GM21723 (cell line): ENCODE data around the gene RSPH10B.
"Not testable (repeated sequence)": the region's sequence is repeated elsewhere in the genome, so short reads cannot be mapped to it uniquely, and the experiment has no call there.

Experiments used
- ATAC-seq: cut with Tn5 transposase; IDR thresholded peaks from one replicate; pipeline ENCODE4 v1.9.1; 2021; ENCODE audit warnings: mild to moderate bottlenecking, moderate library complexity; ENCODE audit not compliant: unreplicated experiment

The RSPH10B gene

DNA sequence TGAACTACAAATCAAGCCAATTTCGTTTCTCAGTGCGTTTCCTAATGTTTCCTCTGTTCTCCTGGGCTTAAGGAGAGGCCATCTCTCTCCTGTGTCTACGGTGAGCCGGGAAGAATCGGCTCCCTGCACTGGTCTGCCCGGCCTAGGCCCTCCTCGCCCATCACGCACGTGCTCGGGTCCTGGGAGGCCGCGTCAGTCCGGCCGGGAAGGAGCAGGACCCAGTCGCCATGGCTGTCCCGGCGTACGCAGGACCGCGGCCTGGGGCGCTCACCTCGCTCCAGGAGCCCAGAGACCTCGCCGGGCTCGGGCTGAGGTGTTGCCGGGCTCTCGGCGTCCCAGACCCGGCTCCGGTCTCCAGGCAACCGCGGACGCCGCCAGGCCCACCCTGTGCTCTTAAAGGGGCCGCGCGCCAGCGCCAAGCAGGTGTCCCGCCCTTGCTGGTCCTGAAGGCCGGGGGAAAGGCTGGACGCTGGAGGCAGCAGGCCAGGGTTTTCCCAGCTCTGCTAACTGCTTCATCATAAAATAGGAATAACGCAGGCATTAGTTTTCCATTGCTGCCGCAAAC lies at the start of gene RSPH10B:
Gene RSPH10B (minus strand): TSS at position 343 of the 565 bp plus-strand sequence. CDS start 3,573 bp downstream, outside the sequence.
- ATAC-seq = not testable (repeated sequence)

DNA sequence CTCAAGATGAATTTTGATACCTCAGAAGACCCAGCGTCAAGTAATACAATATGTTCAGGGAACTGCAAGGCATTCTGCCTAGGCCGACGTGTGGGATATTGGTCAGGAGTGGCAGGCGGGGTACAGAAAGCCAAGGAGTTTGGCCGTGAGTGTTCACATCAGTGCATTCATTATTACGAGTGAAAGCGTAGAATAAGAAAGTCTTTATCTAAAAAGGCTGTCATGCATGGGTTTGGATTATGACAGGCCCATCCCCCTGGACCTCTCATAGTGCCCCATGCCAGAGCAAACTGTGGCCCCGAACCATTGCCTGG lies 46.1 kb upstream of the RSPH10B start:
- no peak for ATAC-seq

DNA sequence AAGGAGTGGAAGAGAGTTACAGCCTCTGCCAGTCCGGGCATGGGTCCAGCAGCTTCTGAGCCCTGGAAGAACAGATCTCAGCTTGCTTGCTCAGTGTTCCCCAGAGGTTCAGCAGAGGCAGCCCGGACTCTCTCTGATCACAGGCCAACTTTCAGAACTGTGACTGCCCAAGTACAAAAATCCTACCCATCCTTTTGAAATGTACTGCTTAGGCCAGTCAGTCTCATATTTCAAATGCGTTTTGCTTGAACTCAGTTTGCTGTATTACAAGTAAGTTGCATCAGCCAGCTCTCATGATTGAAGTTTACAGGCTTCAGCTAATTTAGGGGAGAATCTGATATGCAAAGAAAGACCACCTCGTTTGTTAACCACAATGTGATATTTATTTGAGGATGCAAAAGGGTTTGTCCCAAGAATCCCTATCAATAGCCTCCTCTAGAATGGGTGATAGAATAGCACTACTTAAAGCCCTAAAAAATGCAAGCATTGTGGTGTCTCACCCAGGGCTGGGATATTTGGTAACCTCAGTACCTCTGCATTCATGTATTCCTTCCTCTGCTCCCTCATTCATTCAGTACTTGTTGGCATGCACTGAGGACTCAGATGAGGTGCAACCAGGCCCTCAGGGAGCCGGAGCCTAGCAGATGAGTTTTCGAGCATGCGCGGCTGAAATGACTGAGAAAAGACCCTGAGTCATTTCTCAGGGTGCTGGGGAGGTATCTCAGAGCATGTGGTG lies 45.6 kb upstream of the RSPH10B start:
- ATAC-seq = peak; percentile 10

DNA sequence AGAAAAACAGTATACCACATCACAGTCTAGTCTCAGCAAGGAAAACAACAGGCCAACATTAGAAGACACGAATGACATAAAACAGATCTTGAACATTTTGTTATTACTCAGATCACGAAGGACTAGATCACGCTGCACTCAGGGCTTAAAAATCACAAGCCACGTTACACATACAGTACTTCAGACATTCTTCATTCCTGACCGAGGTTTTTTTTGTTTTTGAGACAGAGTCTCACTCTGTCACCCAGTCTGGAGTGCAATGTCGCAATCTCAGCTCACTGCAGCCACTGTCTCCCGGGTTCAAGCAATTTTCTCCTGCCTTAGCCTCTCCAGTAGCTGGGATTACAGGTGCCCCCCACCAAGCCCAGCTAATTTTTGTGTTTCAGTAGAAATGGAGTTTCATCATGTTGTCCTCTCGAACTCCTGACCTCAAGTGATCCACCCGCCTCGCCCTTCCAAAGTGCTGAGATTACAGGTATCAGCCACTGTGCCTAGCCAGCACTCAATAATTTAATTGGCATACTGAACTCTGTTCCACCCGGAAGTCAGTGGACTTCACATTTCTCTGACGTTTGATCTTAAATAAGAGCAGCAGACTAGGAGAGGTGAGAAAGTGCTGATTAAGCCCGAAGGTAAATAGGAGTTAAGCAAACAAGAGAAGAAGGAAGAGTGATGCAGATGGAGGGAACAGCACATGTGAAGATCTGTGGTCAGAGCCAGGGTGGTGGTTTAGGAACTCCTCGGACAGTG lies 42.0 kb upstream of the RSPH10B start:
- ATAC-seq = no peak

DNA sequence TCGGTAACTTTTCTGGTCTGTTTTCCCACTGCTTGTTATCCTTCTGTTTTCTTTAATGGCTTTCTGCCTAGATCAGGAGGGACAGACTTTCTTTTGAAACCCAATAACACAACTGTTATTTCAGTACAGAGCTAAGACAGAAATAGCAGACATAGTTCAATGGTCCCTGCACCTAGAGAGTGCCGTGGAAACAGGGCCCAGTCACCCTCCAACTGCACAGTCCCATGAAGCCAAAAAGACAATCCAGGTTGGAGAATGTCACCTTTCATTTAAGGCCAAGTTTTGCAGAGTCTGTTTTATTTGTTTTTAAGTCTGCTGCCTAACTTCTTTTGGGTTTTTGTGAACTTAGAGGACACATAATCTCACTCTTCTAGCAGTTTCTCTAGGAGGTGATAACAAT lies 41.1 kb upstream of the RSPH10B start:
- ATAC-seq = no peak

DNA sequence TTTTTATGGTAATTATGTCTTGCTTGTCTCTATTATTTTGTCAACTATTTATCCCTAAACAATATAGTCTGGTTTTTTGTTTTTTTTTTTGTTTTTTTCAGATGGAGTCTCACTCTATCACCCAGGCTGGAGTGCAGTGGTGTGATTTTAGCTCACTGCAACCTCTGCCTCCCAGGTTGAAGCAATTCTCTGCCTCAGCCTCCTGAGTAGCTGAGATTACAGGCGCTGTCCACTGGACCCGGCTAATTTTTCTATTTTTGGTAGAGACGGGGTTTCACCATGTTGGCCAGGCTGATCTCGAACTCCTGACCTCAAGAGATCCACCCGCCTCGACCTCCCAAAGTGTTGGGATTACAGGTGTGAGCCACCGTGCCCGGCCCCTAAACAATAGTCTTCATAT lies 39.9 kb upstream of the RSPH10B start:
- not testable (repeated sequence) for ATAC-seq

DNA sequence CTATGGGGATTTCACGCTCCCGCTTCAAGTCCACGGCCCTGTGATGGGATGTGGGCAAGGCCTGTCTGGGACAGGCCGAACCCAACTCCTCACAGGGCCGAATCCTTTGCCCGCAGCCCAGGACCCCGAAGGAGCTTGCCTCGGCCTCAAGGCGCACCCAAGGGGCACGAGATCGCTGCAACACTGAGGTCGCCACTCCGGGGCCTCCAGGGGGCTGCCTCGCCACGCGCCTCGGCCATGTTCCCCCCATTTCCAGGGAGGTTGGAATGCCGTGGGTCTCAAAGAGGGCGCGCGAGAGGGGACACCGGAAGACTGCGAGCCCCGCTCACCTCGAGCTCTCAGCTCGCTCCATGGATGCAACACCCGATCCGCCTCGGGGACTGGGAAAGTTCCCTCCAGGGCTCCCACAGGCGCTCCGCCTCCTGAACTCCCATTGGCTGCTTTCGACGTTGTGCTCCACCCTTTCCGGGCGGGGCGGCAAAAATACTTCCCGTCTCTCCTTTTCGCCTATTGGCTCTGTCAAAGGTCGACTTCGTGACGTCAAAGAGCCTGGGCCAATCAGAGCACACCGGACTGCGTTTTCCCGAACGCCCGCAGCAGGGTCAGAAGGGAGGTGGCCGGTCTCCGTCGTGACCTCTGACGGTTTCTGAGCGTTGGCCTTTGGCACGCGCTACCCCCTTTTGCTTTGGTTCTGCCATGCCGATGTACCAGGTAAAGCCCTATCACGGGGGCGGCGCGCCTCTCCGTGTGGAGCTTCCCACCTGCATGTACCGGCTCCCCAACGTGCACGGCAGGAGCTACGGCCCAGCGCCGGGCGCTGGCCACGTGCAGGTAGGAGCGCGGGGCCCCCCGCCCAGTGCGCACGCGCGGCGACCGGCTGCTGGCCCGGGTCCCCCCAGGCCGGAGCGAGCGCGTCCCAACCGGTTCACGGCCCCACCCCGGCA lies 38.5 kb upstream of the RSPH10B start, which contains the start of the genes AIMP2 and PMS2:
Gene AIMP2 (plus strand): TSS at position 605 of the 944 bp plus-strand sequence. CDS start 92 bp downstream, at position 697.
Gene PMS2 (minus strand): TSS at position 382 of the 944 bp plus-strand sequence. CDS start 30 bp downstream, at position 352.
- peak; percentile 93 for ATAC-seq

DNA sequence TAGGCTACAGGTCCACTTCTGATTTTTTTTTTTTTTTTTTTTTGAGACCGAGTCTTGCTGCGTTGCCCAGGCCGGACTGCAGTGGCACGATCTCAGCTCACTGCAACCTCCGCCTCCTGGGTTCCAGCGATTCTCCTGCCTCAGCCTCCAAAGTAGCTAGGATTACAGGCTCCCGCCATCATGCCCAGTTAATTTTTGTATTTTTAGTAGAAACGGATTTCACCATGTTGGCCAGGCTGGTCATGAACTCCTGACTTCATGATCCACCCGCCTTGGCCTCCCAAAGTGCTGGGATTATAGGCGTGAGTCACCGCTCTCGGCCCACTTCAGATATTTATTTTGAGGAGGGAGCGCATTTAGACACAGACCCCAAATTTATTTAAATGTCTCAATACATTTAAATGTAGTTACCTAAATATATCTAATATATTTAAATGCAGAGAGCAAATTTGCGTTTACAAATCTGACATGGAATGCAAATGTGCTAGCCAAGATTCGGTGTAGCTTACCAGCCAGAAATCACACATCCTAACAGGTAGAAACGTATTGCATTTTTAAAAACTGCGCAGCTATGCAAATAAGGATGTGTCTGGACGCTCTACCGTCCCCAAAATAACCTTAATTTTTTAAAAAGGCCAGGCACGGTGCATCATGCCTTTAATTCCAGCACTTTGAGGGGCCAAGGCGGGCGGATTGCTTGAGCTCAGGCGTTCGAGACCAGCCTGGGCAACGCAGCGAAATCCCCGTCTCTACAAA lies 37.5 kb upstream of the RSPH10B start:
- not testable (repeated sequence) for ATAC-seq

DNA sequence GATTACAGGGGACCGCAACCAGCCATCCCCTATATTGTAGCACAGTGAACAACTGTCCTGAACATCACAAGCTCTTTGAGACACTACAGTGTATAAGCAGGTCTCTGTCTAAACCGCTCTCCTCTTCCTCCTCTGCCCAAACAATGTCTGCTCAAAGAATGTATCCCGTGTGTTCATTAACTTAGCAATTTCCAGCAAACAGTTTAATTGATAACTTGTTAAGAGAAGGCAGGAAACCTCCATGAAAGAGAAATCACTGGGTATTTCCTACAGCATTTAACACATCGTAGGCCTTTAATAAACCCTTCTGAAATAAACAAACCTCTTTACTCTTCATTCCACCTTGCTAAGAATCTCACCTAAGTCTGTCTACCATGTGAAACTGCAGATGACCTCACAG lies 36.9 kb upstream of the RSPH10B start:
- ATAC-seq = no peak

DNA sequence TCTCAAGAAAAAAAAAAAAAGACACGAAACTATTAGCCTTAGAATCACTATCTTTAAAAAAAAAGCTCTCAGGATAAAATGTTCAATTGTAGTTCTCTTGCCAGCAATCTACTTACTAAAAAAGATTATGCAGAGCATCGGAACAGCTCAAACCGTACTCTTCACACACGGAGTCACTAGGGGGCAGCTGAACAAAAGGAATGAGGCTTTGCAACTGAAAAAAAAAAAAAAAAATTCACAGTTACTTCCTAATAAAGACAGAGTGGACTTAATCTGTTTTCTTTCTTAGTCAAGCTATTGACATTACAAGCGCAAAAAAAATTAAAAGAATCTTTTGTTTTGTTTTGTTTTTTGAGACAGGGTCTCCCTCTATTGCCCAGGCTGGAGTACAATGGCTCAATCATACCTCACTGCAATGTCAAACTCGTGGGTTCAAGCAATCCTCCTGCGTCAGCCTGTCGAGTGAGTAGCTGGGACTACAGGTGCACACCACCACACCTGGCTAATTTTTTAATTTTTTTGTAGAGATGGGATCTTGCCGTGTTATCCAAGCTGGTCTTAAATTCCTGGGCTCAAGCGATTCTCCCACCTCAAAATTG lies 26.8 kb upstream of the RSPH10B start:
- no peak for ATAC-seq

DNA sequence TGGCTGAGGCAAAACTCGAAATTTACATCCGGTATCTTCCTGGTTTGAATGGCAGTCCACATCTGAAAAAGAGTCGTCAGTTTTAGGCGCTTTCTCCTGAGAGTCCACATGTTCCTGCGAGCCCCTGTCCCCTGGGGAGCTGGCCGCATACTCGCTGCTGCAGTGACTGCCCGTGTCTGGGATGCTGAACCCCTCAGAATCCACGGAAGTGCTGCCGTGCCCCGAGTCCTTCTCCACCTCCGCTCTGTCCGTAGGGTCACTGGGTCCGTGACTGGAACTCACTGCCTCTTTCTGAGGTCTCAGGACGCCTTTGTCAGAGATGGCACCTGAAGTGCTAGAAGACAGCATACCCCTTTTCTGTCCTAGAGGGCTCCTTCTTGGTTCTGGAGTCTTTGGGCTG lies 16.6 kb upstream of the RSPH10B start:
- not testable (repeated sequence) for ATAC-seq

DNA sequence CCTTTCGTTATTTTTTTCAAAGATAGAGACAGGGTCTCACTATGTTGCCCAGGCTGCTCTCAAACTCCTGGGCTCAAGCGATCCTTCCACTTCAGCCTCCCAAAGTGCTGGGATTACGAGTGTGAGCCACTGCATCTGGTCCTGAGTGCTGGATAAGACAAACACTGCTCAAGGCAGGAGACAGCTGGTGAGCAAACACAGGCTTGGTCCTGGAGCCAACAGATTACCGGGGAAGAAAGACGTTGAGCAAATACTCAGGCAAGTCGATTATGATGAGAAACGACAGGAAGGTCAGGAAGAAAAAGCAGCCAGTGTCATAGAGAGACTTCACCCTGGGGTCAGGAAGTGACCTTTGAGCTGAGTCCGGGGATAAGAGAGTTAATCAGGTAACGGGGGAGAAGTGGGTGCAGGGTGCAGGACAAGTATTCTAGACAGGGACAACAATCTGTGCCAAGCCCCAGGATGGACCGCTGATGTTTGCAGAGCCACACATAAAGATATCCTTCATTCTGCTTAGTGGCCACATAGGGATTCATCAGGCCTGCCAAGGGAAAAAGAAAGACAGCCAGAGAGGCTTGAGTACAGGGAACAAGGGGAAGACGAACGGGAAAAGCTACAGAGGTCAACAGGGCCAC lies 9.3 kb upstream of the RSPH10B start:
- ATAC-seq = not testable (repeated sequence)

DNA sequence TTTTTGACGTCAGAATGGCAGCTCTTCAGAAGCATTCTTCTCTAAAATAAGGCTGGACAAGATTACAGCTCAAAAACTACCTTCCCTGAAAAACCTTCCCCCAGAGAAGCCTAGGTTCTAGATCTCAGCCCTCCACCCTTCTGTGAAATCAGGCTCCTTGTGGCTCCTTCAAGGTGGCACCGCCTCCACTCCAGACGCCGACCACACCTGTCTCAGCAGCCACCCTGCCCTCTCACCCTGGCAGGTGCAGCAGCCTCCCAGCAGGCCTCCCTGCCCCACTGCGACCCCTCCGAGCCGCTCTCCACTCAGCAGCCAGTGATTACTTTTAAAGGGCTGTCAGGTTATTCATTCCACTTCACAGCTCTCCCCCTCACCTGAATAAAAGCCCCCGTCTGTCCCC lies 3.1 kb upstream of the RSPH10B start:
- ATAC-seq = not testable (repeated sequence)

DNA sequence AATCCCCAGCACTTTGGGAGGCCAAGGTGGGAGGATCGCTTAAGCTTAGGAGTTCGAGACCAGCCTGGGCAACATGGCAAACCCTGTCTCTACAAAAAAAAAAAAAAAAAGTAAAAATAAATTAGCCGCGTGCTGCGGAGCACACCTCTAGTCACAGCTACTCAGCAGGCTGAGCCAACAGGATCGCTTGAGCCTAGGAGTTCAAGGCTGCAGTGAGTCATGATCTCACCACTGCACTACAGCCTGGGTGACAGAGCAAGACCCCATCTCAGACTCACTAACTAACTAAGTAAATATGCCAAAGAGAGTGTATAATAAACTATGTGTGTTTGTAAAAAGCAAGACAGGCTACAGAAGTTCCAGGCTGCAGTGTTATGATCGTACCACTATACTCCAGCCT lies 6.7 kb downstream of the RSPH10B start:
- not testable (repeated sequence) for ATAC-seq

DNA sequence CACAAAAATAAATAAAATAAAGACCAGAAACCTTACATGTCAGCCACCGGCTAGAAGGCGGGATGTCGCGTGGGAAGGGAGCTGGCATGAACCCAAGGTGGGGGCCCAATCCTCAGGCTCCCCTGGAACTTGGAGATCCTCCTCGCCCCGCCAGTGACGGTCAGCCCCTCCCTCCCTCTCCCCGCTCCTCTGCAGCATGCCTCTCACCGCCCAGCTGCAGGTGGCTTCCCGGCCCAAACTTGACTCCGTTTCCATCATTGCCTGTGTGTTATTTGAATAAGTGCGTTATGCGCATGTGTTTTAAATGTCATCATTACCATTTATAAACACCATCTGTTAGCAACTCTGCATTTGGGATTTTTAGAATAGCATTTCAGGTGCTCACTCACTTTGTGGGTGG lies 7.3 kb downstream of the RSPH10B start:
- ATAC-seq = not testable (repeated sequence)

DNA sequence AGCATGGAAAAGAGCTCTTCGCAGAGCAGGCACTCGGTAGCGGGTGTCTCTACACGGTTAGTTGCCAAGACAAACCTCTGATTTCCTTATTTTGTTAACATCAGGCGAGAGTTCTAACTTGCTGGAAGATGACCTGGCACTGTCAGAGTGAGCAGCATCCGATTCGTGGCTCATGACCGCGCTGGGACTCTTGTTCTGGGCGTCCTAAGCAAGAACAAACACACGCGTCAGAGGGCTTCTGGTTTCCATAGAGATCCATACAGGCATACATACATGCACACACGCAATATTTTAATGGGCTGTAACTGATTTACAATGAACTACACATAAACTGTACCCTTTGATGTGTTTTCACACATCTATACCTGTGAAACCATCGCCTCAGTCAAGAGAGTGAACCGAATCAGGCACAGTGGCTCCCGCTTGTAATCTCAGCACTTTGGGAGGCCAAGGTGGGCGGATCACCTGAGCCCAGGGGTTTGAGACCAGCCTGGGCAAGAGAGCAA lies 35.5 kb downstream of the RSPH10B start:
- ATAC-seq = not testable (repeated sequence)

DNA sequence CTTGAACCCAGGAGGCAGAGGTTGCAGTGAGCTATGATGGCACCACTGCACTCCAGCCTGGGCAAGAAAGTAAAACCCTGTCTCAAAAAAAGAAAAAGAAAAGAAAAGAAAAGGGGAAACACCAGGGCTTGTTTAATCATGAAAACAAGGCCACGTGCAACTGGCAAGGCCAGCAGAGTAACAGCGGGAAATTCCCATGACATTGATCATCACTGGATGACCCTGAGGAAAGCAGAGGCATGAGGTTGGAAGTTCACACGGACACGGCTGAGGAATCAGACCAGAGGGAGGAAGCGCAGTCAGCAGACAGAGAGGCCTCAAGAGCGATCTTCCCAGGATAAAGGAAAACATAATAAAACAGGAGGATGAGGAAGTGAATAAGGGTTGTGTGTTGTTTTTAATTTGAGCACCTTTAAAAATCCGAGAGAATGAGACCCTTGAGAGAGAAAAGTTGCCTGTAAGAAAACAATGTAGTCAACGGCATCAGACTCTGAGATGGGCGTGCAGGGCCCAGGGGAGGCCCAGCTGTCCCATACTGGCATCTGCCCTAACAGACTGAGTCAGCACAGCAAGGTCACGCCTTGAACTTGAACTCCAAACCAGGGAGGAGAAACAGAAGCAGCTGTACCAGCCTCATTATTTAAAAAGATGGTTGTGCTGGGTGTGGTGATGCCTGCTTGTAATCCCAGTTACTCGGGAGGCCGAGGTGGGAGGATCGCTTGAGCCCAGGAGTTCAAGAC lies 38.4 kb downstream of the RSPH10B start:
- ATAC-seq = not testable (repeated sequence)

DNA sequence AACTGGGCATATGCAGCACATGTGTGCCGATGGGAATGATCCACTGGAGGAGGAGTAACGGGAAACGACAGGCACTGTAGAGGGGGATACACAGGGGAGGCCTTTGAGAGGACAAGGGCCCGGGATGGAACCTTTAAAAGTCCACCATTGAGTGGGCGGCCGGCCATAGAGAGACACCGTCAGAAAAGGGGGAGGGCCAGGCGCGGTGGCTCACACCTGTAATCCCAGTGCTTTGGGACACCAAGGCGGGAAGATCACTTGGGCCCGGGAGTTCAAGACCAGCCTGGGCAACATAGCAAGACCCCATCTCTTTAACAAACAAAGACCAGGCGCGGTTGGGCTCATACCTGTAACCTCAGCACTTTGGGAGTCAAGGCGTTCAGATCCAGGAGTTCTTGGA lies 39.2 kb downstream of the RSPH10B start:
- ATAC-seq = not testable (repeated sequence)
